HL-60 (cell line): Measurements from ENCODE around the gene DOCK1.

ENCODE experiments used
- CTCF ChIP-seq: IDR thresholded peaks from one replicate; pipeline ENCODE4 v1.5.1; 2011; ENCODE audit warnings: low read length, control low read depth, inconsistent platforms; ENCODE audit not compliant: insufficient read depth
- POLR2AphosphoS5 ChIP-seq: IDR thresholded peaks from 2 replicates; pipeline ENCODE4 v1.6.1; 2012; ENCODE audit warnings: low read depth
- SPI1 ChIP-seq: IDR thresholded peaks from 2 replicates; pipeline ENCODE4 v1.6.1; 2012; ENCODE audit warnings: low read depth, mild to moderate bottlenecking, borderline replicate concordance

GRCh38 chr10:127137391-127137790, 232.2 kb downstream of the DOCK1 start:
- TF ChIP-seq CTCF = no peak
- no peak for TF ChIP-seq POLR2AphosphoS5
- no peak for TF ChIP-seq SPI1
